T-cell (primary cell): ENCODE data around the gene TMEM139. TPM values are rescaled to one million over a fixed set of nuclear protein-coding genes. Genes with fewer than 3 reads are reported as not detected.
A peak's percentile ranks its signal among the peaks of the same experiment; 100 is the strongest.
"Not testable (repeated sequence)": the region's sequence is repeated elsewhere in the genome, so short reads cannot be mapped to it uniquely, and the experiment has no call there.

Source experiments
- ATAC-seq, 4 experiments: fragments of 200-7000 bp in 3 of 4; fragments of 150-1000 bp in 1 of 4; cut with Tn5 transposase; replicated peaks in 1 of 4; 1 replicate in 3 of 4; 2 replicates in 1 of 4; pipeline ENCODE4 v1.10.0; 2021; ENCODE audit warnings: moderate library complexity in 3 of 4, mild to moderate bottlenecking in 2 of 4, moderate number of reproducible peaks in 1 of 4
- CTCF ChIA-PET, 2 donors: fragments of 300-600 bp; sonication (Branson Sonifier 250); formaldehyde crosslinking; loops; one replicate each; lab custom pipeline; 2022; ENCODE audit warnings: antibody characterized with exemption in 2 of 2; lab: Charles Lee
- POLR2A ChIA-PET, 2 donors: fragments of 300-600 bp; sonication (Branson Sonifier 250); formaldehyde crosslinking; loops; one replicate each; lab custom pipeline; 2022; ENCODE audit warnings: antibody characterized with exemption in 2 of 2; lab: Charles Lee
- DNase-seq, 35 experiments: peaks; one replicate each; pipeline versions ENCODE4 v3.0.0 to v3.0.0-alpha.2; 2013 to 2023
- H3K27ac ChIP-seq: one replicate; pipeline ENCODE4 v1.5.1; 2013; ENCODE audit warnings: low read length
- H3K27me3 ChIP-seq, 2 experiments: replicated peaks in 1 of 2; 1 replicate in 1 of 2; 2 replicates in 1 of 2; pipeline versions ENCODE4 v1.6.1 to v1.7.0; 2013; ENCODE audit warnings: low read length in 1 of 2, mixed read lengths in 1 of 2; ENCODE audit not compliant: control insufficient read depth in 2 of 2, insufficient read depth in 2 of 2; ENCODE audit errors: extremely low read depth in 1 of 2
- H3K36me3 ChIP-seq, 2 donors: 1 replicate in 1 of 2; 2 replicates in 1 of 2; pipeline versions ENCODE4 v1.6.1 to v1.7.0; 2013; ENCODE audit warnings: low read length in 1 of 2; ENCODE audit not compliant: control insufficient read depth in 2 of 2, insufficient read depth in 1 of 2; ENCODE audit errors: extremely low read depth in 1 of 2
- H3K4me1 ChIP-seq, 2 experiments: 1 replicate in 1 of 2; 2 replicates in 1 of 2; pipeline versions ENCODE4 v1.6.1 to v1.7.0; 2013; ENCODE audit warnings: low read length in 2 of 2, mixed read lengths in 1 of 2; ENCODE audit not compliant: insufficient read depth in 2 of 2, control insufficient read depth in 1 of 2; ENCODE audit errors: extremely low read depth in 1 of 2
- H3K4me3 ChIP-seq, 2 donors: 1 replicate in 1 of 2; 2 replicates in 1 of 2; pipeline versions ENCODE4 v1.5.1 to v1.7.0; 2013; ENCODE audit warnings: mild to moderate bottlenecking in 2 of 2, low read length in 1 of 2, moderate library complexity in 1 of 2; ENCODE audit not compliant: control insufficient read depth in 1 of 2; ENCODE audit errors: extremely low read depth in 1 of 2
- H3K9me3 ChIP-seq: 2 replicates; pipeline ENCODE4 v1.7.0; 2013
- H3K27ac Mint-ChIP-seq, 2 donors: one replicate each; pipeline ENCODE4 v1.8.0; 2020 to 2021; ENCODE audit warnings: mild to moderate bottlenecking in 2 of 2, mixed read lengths in 2 of 2
- H3K27me3 Mint-ChIP-seq, 2 donors: one replicate each; pipeline ENCODE4 v1.8.0; 2021 to 2022; ENCODE audit warnings: mixed read lengths in 2 of 2
- H3K36me3 Mint-ChIP-seq: one replicate; pipeline ENCODE4 v1.8.0; 2021; ENCODE audit warnings: mixed read lengths
- H3K4me1 Mint-ChIP-seq, 3 donors: one replicate each; pipeline ENCODE4 v1.8.0; 2020 to 2022; ENCODE audit warnings: mixed read lengths in 3 of 3, mild to moderate bottlenecking in 1 of 3
- H3K4me3 Mint-ChIP-seq, 3 donors: one replicate each; pipeline ENCODE4 v1.8.0; 2020 to 2022; ENCODE audit warnings: mild to moderate bottlenecking in 3 of 3, mixed read lengths in 3 of 3, moderate library complexity in 3 of 3
- H3K9me3 Mint-ChIP-seq, 3 donors: one replicate each; pipeline ENCODE4 v1.8.0; 2020 to 2022; ENCODE audit warnings: mixed read lengths in 3 of 3
- WGBS: methylation state at CpG from one replicate; pipeline ENCODE4 v1.1.5; 2013; ENCODE audit warnings: missing lambda C conversion rate; ENCODE audit not compliant: insufficient coverage; 5-methylcytosine and 5-hydroxymethylcytosine counted together
- total RNA-seq, 35 experiments: library from RNA in 6 of 35; stranded (reverse) in 6 of 35; fragments of 120-200 nt in 1 of 35; gene quantifications; one replicate each; pipeline versions ENCODE4 v1.2.1 to v1.2.4 and lab custom pipeline; 2013 to 2026

Gene TMEM139
- total RNA-seq, 5 donors from 2014 or later (not counting 1 experiment from before 2014, with no cell fraction given), result 0.66 to 1.6 (median 1.2) TPM; not detected in 1

GRCh38 chr7:143289888-143290287 lies 5.1 kb downstream of the TMEM139 start:
- not testable (repeated sequence) for H3K27me3 Mint-ChIP-seq, ATAC-seq, H3K9me3 Mint-ChIP-seq, H3K27me3 ChIP-seq, DNase-seq, H3K9me3 ChIP-seq, H3K27ac ChIP-seq
- CTCF ChIA-PET, result interaction anchor here (0.6 to 5.3 kb wide), 9 partner anchors 9 to 55 kb away, joined by 3 to 26 read pairs (median 5); no protein-coding TSS in a partner anchor
- Mint-ChIP-seq H3K4me1 (peaks cover 44 to 64% (median 57%) of the 10 kb centered on the region in 3 donors), H3K4me3 (peak overlapping the region; percentile 96 to 97 (median 97)), H3K27ac (peak overlapping the region; percentile 40 to 92), H3K36me3 (peaks cover 31% of the 10 kb centered on the region)
- POLR2A ChIA-PET, result interaction anchor here in 1 of 2 donors (0.7 kb wide), 1 partner anchor 67 kb away, joined by 7 read pairs; no protein-coding TSS in a partner anchor
- no CpG with 5 or more reads among the region's 4 CpGs for WGBS
- H3K4me3 ChIP-seq, result peak overlapping the region in 1 of 2 donors; percentile 96
- H3K36me3 ChIP-seq, result peaks cover 7 to 37% of the 10 kb centered on the region in 2 donors
- H3K4me1 ChIP-seq, result peaks cover 12 to 27% of the 10 kb centered on the region in 2 experiments

GRCh38 chr7:143290293-143290692 lies 5.5 kb downstream of the TMEM139 start:
- ChIA-PET POLR2A (interaction anchor here in 1 of 2 donors (0.7 kb wide), 1 partner anchor 67 kb away, joined by 7 read pairs; no protein-coding TSS in a partner anchor), CTCF (interaction anchor here (0.9 to 5.3 kb wide), 6 partner anchors 9 to 50 kb away, joined by 4 to 27 read pairs (median 14); no protein-coding TSS in a partner anchor)
- Histone ChIP-seq H3K4me1 (peaks cover 12 to 27% of the 10 kb centered on the region in 2 experiments), H3K9me3 (no peaks in the 10 kb centered on the region), H3K4me3 (peak overlapping the region in 1 of 2 donors; percentile 96), H3K36me3 (peaks cover 7 to 41% of the 10 kb centered on the region in 2 donors), H3K27ac (no peak overlapping the region), H3K27me3 (no peaks in the 10 kb centered on the region)
- Mint-ChIP-seq H3K27ac (peak overlapping the region in 1 of 2 donors; percentile 16), H3K4me3 (peak overlapping the region; percentile 96 to 97 (median 97)), H3K36me3 (peaks cover 35% of the 10 kb centered on the region), H3K27me3 (no peaks in the 10 kb centered on the region), H3K9me3 (no peaks in the 10 kb centered on the region), H3K4me1 (peaks cover 48 to 68% (median 61%) of the 10 kb centered on the region in 3 donors)
- 83% methylated on average over 2 of the region's 4 CpGs for WGBS
- no peak for DNase-seq
- ATAC-seq, result no peak

GRCh38 chr7:143292876-143293275 lies 8.1 kb downstream of the TMEM139 start:
- Mint-ChIP-seq H3K36me3 (peaks cover 53% of the 10 kb centered on the region), H3K4me3 (no peak overlapping the region), H3K4me1 (peaks cover 60 to 72% (median 69%) of the 10 kb centered on the region in 3 donors), H3K9me3 (no peaks in the 10 kb centered on the region), H3K27me3 (no peaks in the 10 kb centered on the region), H3K27ac (no peak overlapping the region)
- Histone ChIP-seq H3K4me3 (no peak overlapping the region), H3K27ac (no peak overlapping the region), H3K9me3 (no peaks in the 10 kb centered on the region), H3K27me3 (no peaks in the 10 kb centered on the region), H3K4me1 (peaks cover 19 to 21% of the 10 kb centered on the region in 2 experiments), H3K36me3 (peaks cover 15 to 60% of the 10 kb centered on the region in 2 donors)
- WGBS, result no CpG with 5 or more reads among the region's 5 CpGs
- POLR2A ChIA-PET, result interaction anchor here (0.7 kb wide), 2 partner anchors 35 to 77 kb away, joined by 3 to 15 read pairs; no protein-coding TSS in a partner anchor
- CTCF ChIA-PET, result interaction anchor here (0.6 to 5.3 kb wide), 8 partner anchors 9 to 87 kb away, joined by 3 to 27 read pairs (median 5); no protein-coding TSS in a partner anchor
- no peak for ATAC-seq
- no peak for DNase-seq

GRCh38 chr7:143295870-143296269 lies 11.1 kb downstream of the TMEM139 start:
- ATAC-seq (no peak), DNase-seq (no peak)
- H3K9me3 ChIP-seq, result no peaks in the 10 kb centered on the region
- H3K36me3 ChIP-seq, result peaks cover 19 to 88% of the 10 kb centered on the region in 2 donors
- H3K4me1 ChIP-seq, result peaks cover 7 to 10% of the 10 kb centered on the region in 2 experiments
- Mint-ChIP-seq H3K36me3 (peaks cover 78% of the 10 kb centered on the region), H3K9me3 (no peaks in the 10 kb centered on the region), H3K4me1 (peaks cover 54 to 67% (median 67%) of the 10 kb centered on the region in 3 donors), H3K27me3 (no peaks in the 10 kb centered on the region), H3K4me3 (no peak overlapping the region), H3K27ac (peak overlapping the region; percentile 60 to 83)
- ChIA-PET CTCF (interaction anchor here (0.5 to 6.3 kb wide), 15 partner anchors 9 to 615 kb away, joined by 3 to 98 read pairs (median 3); partner anchors contain the start of gene GSTK1 (in 1 of the 2)), POLR2A (interaction anchor here (0.6 to 0.9 kb wide), 2 partner anchors 37 to 55 kb away, joined by 4 read pairs; no protein-coding TSS in a partner anchor)
- H3K27me3 ChIP-seq, result no peaks in the 10 kb centered on the region
- no peak overlapping the region for H3K27ac ChIP-seq
- no peak overlapping the region for H3K4me3 ChIP-seq

GRCh38 chr7:143296686-143297085 lies 11.9 kb downstream of the TMEM139 start:
- Mint-ChIP-seq H3K4me3 (no peak overlapping the region), H3K27me3 (no peaks in the 10 kb centered on the region), H3K36me3 (peaks cover 82% of the 10 kb centered on the region), H3K9me3 (no peaks in the 10 kb centered on the region), H3K4me1 (peaks cover 46 to 60% (median 60%) of the 10 kb centered on the region in 3 donors), H3K27ac (peak overlapping the region; percentile 60 to 83)
- CTCF ChIA-PET, result interaction anchor here (0.6 to 6.3 kb wide), 11 partner anchors 8 to 203 kb away, joined by 3 to 98 read pairs (median 4); no protein-coding TSS in a partner anchor
- no CpG with 5 or more reads among the region's 2 CpGs for WGBS
- H3K27me3 ChIP-seq, result no peaks in the 10 kb centered on the region
- no peak for ATAC-seq
- H3K4me3 ChIP-seq, result no peak overlapping the region
- H3K36me3 ChIP-seq, result peaks cover 19 to 90% of the 10 kb centered on the region in 2 donors
- H3K9me3 ChIP-seq, result no peaks in the 10 kb centered on the region
- POLR2A ChIA-PET, result interaction anchor here in 1 of 2 donors (0.9 kb wide), 1 partner anchor 56 kb away, joined by 4 read pairs; no protein-coding TSS in a partner anchor
- no peak overlapping the region for H3K27ac ChIP-seq
- H3K4me1 ChIP-seq, result peaks cover 7 to 10% of the 10 kb centered on the region in 2 experiments
- DNase-seq, result no peak

- Histone ChIP-seq H3K36me3 (peaks cover 15 to 89% of the 10 kb centered on the region in 2 donors), H3K27ac (no peak overlapping the region), H3K4me3 (no peak overlapping the region), H3K9me3 (no peaks in the 10 kb centered on the region), H3K4me1 (peaks cover 7 to 10% of the 10 kb centered on the region in 2 experiments), H3K27me3 (no peaks in the 10 kb centered on the region)
- H3K4me3 Mint-ChIP-seq, result no peak overlapping the region
- ATAC-seq (no peak), DNase-seq (no peak)
- H3K36me3 Mint-ChIP-seq, result peaks cover 84% of the 10 kb centered on the region
- H3K9me3 Mint-ChIP-seq, result no peaks in the 10 kb centered on the region
- CTCF ChIA-PET, result interaction anchor here (0.6 to 6.3 kb wide), 40 partner anchors 8 to 128 kb away, joined by 3 to 98 read pairs (median 4); partner anchors contain the start of genes CASP2 (in 2 of the 2), GSTK1 (in 2 of the 2) and TAS2R40 (in 1 of the 2)
- no peaks in the 10 kb centered on the region for H3K27me3 Mint-ChIP-seq
- H3K4me1 Mint-ChIP-seq, result peaks cover 45 to 49% (median 48%) of the 10 kb centered on the region in 3 donors
- POLR2A ChIA-PET, result interaction anchor here in 1 of 2 donors (1.1 kb wide), 1 partner anchor 30 kb away, joined by 3 read pairs; no protein-coding TSS in a partner anchor
- H3K27ac Mint-ChIP-seq, result peak overlapping the region; percentile 77 to 79
- 91% methylated on average over 1 of the region's 2 CpGs for WGBS
Observed at GRCh38 chr7:143299346-143299745, 14.6 kb downstream of the TMEM139 start.
